ENCODE results near the gene HNRNPA3.

DNA sequence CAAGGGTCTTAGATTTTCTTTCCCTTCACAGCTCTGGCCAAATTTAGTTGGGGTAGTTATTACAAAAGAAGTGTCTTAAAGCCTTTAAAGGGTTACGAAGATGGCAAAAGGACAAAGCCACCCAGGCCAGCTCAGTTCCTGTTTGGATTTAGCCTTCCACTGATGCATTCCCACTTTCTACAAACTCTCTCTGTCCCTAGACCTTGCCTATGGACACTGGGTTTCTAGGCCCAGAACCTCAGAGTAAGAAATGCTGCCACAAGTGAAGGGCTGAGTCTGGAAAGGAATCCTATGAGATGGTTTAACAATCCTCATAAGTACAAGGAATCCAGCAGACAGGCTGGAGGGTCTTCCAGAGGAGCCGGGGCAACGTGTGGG is 38.6 kb downstream of the HNRNPA3 start:
- TF ChIP-seq SUZ12 (IDR thresholded peaks at IDR 0.05) (no peak), ZNF384 (IDR thresholded peaks at IDR 0.05) (no peak), BHLHE40 (IDR thresholded peaks at IDR 0.05; ENCODE audit: borderline replicate concordance) (no peak), CTBP1 (IDR thresholded peaks at IDR 0.05; ENCODE audit: borderline replicate concordance) (no peak), FOXM1 (IDR thresholded peaks at IDR 0.05; ENCODE audit: borderline replicate concordance) (no peak), NFRKB (IDR thresholded peaks at IDR 0.05) (no peak), FOXA1 (IDR thresholded peaks at IDR 0.05) (no peak), ELF4 (IDR thresholded peaks at IDR 0.05) (no peak), ARNT (IDR thresholded peaks at IDR 0.05) (no peak), LEF1 (IDR thresholded peaks at IDR 0.05; ENCODE audit: borderline replicate concordance) (no peak), SP1 (IDR thresholded peaks at IDR 0.05) (no peak), HDGF (IDR thresholded peaks at IDR 0.05; ENCODE audit: borderline replicate concordance) (no peak)

Measured in HEK293T (cell line).